ENCODE data around the gene HIVEP3.

HIVEP3 gene

DNA sequence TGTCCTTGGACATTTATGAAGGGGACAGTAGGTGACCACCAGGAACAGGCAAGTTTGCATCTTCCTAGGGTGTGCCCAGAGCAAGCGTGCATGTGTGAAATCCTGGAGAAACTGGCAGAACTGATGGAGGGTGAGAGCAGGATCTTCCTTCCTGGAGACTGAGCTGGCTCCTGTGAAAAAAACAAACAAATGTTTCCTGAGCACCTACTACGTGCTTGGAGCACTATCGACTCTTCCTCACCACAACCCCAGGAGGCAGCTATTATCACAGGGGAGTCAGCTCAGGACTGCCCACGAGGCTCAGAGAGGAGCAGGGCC, 432.7 kb downstream of the HIVEP3 start:
- in situ Hi-C loops (cut with MboI; ENCODE audit: low pct_unique_long_range_greater_than_20kb, low sequenced_read_pairs), result no loop called here
- DNase-seq, result no peak

DNA sequence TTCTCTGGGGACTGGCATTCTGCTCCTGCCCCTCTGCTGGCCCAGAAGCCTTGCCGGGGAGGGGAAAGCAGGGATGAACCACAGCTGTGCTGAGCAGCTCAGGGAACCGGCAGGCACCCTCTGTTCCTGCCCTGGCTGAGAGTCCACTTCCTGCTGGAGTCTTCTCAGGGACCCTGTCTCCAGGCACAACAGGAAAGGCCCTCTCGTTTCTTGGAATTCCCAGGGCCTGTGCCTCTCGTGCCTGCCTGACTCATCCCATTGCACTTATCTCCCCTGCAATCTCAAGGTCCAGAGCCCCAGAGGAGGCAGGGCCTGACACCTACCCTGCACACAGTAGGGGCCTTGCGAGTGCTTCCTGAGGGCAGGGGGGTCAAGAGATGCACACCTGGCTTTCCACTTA, 433.1 kb downstream of the HIVEP3 start:
- in situ Hi-C loops (cut with MboI; ENCODE audit: low pct_unique_long_range_greater_than_20kb, low sequenced_read_pairs), result no loop called here
- DNase-seq, result no peak

DNA sequence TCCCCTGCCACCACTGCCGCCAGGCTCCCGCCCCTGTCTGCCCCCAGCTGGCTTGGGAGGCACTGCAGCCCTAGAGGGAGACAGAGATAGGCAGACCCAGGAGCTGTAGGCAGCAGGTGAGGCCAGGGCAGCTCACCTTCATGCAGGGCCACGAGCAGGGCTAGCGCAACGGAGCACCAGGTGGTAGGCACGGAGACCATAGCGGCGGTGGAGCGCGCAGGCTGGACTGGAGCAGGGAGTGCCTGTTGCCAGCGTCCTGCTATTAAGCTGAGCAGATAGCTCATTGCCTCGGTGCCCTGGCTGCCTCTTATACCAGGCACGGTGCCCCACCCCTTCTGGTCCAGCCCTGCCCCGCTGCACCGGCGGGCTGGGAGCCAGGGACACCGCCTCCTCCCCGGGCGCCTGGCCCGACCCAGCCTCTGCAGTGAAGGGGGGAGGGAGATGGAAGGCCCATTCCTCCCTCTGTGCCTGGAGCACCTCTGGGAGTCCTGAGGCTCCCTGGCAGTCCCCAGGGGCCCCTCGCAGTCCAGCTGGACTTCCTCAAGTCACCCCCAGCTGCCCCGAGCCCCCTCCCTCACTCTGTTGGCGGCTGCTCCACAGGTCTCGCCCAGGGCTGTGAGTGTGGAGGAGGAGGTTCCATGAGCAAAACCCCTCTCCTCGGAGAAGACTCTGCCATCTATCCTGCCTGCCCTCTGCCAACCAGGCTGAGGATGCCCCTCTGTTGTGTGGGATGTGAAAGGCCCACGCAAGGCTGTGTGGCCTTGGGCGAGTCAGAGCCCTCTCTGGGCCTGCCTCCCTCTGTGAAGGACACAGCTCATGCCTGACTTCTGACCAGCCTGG, 434.1 kb downstream of the HIVEP3 start, which contains the start of gene EDN2:
TSS of gene EDN2 (minus strand) at position 282 of the 840 bp plus-strand sequence. CDS start at position 200, 82 bp downstream.
- no peak for DNase-seq

DNA sequence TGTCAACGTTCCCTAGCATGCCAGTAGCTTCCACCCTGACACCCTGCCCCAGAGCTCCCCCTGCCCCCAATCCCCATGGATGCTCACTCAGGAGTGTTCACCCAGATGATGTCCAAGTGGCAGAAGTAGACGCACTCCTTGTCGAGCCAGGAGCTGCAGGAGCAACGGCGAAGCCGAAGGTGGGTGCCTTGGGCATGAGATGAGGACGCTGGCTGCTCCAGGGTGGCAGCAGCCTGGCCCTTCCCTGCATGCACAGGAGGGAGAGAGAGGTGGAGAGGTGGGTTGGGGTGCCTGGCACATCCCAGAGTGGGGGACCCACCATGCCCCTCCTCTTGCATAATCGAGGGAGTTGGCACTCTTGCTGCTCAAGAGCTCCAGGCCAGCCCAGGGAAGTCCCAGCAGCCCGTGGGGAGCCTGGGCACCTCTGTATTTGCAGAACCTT, 434.7 kb downstream of the HIVEP3 start:
- in situ Hi-C loops (cut with MboI; ENCODE audit: low pct_unique_long_range_greater_than_20kb, low sequenced_read_pairs), result no loop called here
- no peak for DNase-seq

More for the DNA sequence above, 434.1 kb downstream of the HIVEP3 start, which contains the start of gene EDN2:
- in situ Hi-C loops (cut with MboI; ENCODE audit: low pct_unique_long_range_greater_than_20kb, low sequenced_read_pairs), result no loop called here

DNA sequence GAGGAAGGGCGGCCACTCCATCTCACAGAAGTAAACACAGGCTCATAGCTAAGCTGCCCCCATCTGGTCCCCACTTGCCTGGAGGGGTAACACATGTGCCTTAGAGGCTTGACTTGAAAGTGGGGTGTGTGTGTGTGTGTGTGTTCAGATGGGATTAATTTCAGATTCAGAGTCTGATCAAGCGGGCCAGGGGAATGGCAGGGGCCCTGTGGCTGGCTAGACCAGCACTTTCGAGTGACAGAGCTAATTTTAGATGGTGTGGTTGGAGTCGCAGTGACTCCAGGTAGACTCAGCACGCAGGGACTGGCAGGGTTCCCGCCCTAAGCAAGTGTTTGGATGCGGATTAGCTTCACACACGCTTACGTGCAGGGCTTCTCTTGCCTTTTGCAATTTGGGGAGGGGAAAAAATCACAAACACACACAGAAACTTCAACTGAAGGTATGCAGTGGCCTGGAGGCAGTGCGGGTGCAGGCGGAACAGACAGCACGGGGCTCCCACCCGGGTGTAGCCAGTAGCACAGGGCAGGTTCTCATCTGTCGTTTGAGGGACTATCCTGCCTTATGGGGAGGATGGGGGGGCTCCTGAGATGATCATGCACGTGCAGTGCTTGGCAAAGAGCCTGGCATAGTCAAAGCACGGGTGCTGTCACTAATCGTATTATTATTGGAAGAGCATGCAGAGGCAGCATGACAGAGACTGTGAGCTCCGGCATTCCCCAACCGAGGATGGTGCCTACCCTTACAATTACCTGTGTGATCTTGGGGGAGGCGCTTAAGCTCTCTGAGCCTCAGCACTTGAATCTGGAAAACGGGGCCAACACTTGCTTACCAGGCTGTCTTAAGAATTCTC, 435.5 kb downstream of the HIVEP3 start:
- no peak for DNase-seq
- in situ Hi-C loops (cut with MboI; ENCODE audit: low pct_unique_long_range_greater_than_20kb, low sequenced_read_pairs), result no loop called here

- DNase-seq, result peak; percentile 29
Measured at GRCh38 chr1:41482001-41482765, 436.5 kb downstream of the HIVEP3 start.

DNA sequence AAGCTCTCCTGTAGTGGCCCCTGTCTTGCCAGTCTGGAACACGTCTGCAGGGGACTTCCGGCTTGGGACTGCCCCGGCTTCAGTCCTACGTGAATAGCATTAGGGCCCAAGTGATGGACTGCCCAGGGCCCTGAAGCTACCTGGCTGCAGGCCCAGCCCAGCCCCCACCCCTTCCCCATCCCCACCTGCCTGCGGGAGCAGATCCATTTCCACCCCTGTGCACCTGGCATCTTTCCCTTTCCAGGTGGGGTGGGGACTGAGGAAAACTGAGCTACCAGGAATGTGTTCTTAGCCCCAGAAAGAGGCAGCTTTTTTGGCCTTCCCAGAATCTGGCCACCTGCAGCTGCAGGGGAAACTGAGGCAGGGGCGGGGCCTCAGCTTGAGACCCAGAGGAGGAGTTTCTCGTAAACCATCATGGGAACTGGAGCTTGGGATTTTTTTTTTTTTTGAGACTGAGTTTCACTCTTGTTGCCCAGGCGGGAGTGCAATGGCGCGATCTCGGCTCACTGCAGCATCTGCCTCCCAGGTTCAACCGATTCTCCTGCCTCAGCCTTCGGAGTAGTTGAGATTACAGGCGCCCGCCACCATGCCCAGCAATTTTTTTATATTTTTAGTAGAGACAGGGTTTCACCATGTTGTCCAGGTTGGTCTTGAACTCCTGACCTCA, 437.5 kb downstream of the HIVEP3 start:
- in situ Hi-C loops (cut with MboI; ENCODE audit: low pct_unique_long_range_greater_than_20kb, low sequenced_read_pairs), result no loop called here
- DNase-seq, result no peak

More at GRCh38 chr1:41482001-41482765, 436.5 kb downstream of the HIVEP3 start:
- in situ Hi-C loops (cut with MboI; ENCODE audit: low pct_unique_long_range_greater_than_20kb, low sequenced_read_pairs), result no loop called here

- no peak for DNase-seq
- in situ Hi-C loops (cut with MboI; ENCODE audit: low pct_unique_long_range_greater_than_20kb, low sequenced_read_pairs), result no loop called here
Measured at GRCh38 chr1:41480204-41481108, 438.3 kb downstream of the HIVEP3 start.

- DNase-seq, result no peak
- in situ Hi-C loops (cut with MboI; ENCODE audit: low pct_unique_long_range_greater_than_20kb, low sequenced_read_pairs), result no loop called here
Measured at GRCh38 chr1:41479808-41480160, 438.9 kb downstream of the HIVEP3 start.

- in situ Hi-C loops (cut with MboI; ENCODE audit: low pct_unique_long_range_greater_than_20kb, low sequenced_read_pairs), result no loop called here
- no peak for DNase-seq
Measured at GRCh38 chr1:41479000-41479807, 439.5 kb downstream of the HIVEP3 start.

DNA sequence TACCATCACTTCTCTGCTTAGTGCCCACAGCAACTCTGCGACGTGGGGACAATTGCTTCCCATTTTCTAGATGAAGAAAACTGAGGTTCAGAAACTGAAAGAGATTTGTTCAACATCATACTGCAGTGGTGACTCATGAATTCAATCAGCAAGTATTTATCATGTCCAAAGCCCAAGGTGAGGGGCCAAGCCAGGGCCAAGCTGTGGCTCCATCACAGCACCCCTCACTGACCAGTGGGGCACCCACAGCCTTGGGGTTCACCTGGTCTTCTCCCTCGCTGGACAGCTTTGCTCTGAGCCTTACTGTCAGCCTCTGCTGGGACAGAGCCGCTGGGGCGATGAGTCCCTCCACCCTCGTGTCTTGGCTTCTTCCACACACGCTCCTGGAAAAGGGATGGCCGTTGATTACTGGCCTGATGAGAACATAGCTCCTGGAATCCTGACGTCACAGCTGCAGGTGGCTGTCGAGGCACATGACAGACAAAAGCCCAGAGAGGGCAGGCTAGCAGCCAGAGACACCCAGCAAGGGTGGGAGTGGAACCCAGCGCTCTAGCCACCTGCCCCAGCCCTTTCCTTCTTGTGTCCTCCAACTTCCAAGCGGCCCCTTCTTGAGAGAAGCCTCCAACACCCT, 440.5 kb downstream of the HIVEP3 start:
- in situ Hi-C loops (cut with MboI; ENCODE audit: low pct_unique_long_range_greater_than_20kb, low sequenced_read_pairs), result no loop called here
- no peak for DNase-seq

DNA sequence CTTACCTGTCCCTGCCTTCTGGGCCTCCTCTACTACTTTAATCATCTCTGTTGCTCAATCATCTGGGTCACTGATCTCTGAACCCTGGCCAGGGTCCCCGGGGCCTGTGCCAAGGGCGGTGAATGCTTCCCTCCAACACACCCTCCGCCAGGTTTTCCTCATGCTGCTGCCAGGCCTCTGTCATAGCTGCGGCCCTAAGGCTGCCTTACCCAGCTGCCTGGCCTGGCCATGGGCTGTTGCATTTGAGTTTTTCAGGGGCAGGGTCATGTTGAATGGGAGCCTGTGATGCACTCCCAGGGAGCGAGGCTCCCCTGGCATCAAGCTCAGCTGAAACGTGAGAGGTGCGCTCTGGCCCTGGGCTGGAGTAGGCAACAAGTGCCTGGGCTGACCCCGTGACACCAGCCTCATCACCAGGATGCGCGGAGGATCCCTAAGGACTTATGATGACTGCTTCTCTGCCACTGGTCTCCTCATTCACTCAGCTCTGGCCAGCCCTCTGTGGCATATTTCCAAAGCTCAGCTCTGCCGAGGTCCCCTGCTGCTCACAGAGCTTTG, 441.8 kb downstream of the HIVEP3 start:
- in situ Hi-C loops (cut with MboI; ENCODE audit: low pct_unique_long_range_greater_than_20kb, low sequenced_read_pairs), result no loop called here
- DNase-seq, result no peak

GRCh38 chr1:41475859-41476567, 442.7 kb downstream of the HIVEP3 start:
- no peak for DNase-seq
- in situ Hi-C loops (cut with MboI; ENCODE audit: low pct_unique_long_range_greater_than_20kb, low sequenced_read_pairs), result no loop called here

DNA sequence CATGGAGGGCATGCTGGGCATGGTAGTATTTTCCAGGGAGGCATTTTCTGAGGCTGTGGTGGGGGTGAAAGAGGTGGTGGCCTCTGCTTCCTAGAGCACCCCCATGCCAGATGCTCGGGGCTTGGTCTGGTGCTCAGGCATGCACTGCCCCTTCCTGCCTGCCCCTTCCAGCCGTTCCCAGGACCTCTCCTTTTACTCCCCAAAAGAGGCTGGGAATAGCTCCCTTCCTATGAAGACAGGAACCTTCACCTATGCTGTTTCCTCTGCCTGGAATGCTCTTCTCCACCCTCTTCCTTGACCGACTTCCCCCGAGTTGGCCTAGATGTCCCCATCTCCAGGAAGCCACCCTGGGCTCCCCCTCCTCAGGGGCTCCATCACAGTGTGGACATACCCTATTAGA, 443.4 kb downstream of the HIVEP3 start:
- in situ Hi-C loops (cut with MboI; ENCODE audit: low pct_unique_long_range_greater_than_20kb, low sequenced_read_pairs), result no loop called here
- DNase-seq, result no peak

- in situ Hi-C loops (cut with MboI; ENCODE audit: low pct_unique_long_range_greater_than_20kb, low sequenced_read_pairs), result no loop called here
- no peak for DNase-seq
Measured at GRCh38 chr1:41474490-41475271, 444.0 kb downstream of the HIVEP3 start.

All from KBM-7 (cell line).